ENCODE results near the gene CNGA2. TPM values are rescaled to one million over a fixed set of nuclear protein-coding genes. Genes with fewer than 3 reads are reported as not detected.

Gene CNGA2
- total and polyA plus RNA-seq, 10 of the 15 experiments (the other 5 are each of a cell fraction or from before 2014, with no cell fraction given): not detected

GRCh38 chrX:151702741-151703340 lies 31.7 kb upstream of the CNGA2 start (continued):
- TF ChIP-seq, protein P1, sequence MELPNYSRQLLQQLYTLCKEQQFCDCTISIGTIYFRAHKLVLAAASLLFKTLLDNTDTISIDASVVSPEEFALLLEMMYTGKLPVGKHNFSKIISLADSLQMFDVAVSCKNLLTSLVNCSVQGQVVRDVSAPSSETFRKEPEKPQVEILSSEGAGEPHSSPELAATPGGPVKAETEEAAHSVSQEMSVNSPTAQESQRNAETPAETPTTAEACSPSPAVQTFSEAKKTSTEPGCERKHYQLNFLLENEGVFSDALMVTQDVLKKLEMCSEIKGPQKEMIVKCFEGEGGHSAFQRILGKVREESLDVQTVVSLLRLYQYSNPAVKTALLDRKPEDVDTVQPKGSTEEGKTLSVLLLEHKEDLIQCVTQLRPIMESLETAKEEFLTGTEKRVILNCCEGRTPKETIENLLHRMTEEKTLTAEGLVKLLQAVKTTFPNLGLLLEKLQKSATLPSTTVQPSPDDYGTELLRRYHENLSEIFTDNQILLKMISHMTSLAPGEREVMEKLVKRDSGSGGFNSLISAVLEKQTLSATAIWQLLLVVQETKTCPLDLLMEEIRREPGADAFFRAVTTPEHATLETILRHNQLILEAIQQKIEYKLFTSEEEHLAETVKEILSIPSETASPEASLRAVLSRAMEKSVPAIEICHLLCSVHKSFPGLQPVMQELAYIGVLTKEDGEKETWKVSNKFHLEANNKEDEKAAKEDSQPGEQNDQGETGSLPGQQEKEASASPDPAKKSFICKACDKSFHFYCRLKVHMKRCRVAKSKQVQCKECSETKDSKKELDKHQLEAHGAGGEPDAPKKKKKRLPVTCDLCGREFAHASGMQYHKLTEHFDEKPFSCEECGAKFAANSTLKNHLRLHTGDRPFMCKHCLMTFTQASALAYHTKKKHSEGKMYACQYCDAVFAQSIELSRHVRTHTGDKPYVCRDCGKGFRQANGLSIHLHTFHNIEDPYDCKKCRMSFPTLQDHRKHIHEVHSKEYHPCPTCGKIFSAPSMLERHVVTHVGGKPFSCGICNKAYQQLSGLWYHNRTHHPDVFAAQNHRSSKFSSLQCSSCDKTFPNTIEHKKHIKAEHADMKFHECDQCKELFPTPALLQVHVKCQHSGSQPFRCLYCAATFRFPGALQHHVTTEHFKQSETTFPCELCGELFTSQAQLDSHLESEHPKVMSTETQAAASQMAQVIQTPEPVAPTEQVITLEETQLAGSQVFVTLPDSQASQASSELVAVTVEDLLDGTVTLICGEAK (IDR thresholded peaks at IDR 0.05; ENCODE audit: borderline replicate concordance): no peak
- TF ChIP-seq NRF1 (conservative IDR thresholded peaks at IDR 0.05; ENCODE audit: low read depth, low read length) (no peak), STAT3 (IDR thresholded peaks at IDR 0.05; ENCODE audit: low read depth, low read length) (no peak), MEF2A (IDR thresholded peaks at IDR 0.05; ENCODE audit: insufficient read depth, low read depth, low read length) (no peak), CHD4 (IDR thresholded peaks at IDR 0.05) (no peak), EED (IDR thresholded peaks at IDR 0.05; ENCODE audit: low read depth) (no peak), HSF1 (IDR thresholded peaks at IDR 0.05; ENCODE audit: low read depth, low read length) (no peak)

- no TSS peak for BruUV-seq (replicated peaks)
- CTCF ChIA-PET: no interaction called here
- FAIRE-seq (no peak), DNase-seq (ENCODE audit: low read depth, low spot score) (no peak), ATAC-seq (no peak)
- H3K4me2 ChIP-seq (ENCODE audit: control insufficient read depth, insufficient read depth): no peak overlapping the region
- no peaks in the 10 kb centered on the region for H3K79me2 ChIP-seq (ENCODE audit: control insufficient read depth, insufficient read depth, low read length)
- no peaks in the 10 kb centered on the region for H3K36me3 ChIP-seq (ENCODE audit: control insufficient read depth in 2 of 2, insufficient read depth in 2 of 2, low read length in 1 of 2)
- WGBS (ENCODE audit: insufficient coverage, insufficient replicate concordance, low lambda C conversion rate, missing lambda C conversion rate): 30% methylated on average over 7 of the region's 7 CpGs
- no peak overlapping the region for H2AFZ ChIP-seq (ENCODE audit: control insufficient read depth, low read depth, low read length)
- no peaks in the 10 kb centered on the region for H3K9me3 ChIP-seq (replicated peaks; ENCODE audit: control insufficient read depth, insufficient read depth, low read length)
- SMC1A ChIA-PET (ENCODE audit: uncharacterized antibody, unreplicated experiment): no interaction called here
- POLR2A ChIA-PET: no interaction called here
- H3K4me1 ChIP-seq (ENCODE audit: control insufficient read depth, insufficient read depth, low read length): no peaks in the 10 kb centered on the region
- H3K27ac ChIP-seq (ENCODE audit: control insufficient read depth, insufficient read depth): no peak overlapping the region
- RAD21 ChIA-PET (ENCODE audit: unreplicated experiment): no interaction called here
- intact Hi-C loops (cut with micrococcal nuclease; ENCODE audit: unreplicated experiment) (no loop called here), in situ Hi-C loops (cut with MboI) (no loop called here)
- no peak overlapping the region for H3K9ac ChIP-seq (ENCODE audit: control insufficient read depth, insufficient read depth, low read length)
- no peaks in the 10 kb centered on the region for H3K27me3 ChIP-seq (replicated peaks in 1 of 2; ENCODE audit: control insufficient read depth in 2 of 2, insufficient read depth in 2 of 2, low read length in 1 of 2)
- H4K20me1 ChIP-seq (ENCODE audit: control insufficient read depth, insufficient read depth): no peaks in the 10 kb centered on the region
- no peak overlapping the region for H3K4me3 ChIP-seq
- TF ChIP-seq, protein P2, sequence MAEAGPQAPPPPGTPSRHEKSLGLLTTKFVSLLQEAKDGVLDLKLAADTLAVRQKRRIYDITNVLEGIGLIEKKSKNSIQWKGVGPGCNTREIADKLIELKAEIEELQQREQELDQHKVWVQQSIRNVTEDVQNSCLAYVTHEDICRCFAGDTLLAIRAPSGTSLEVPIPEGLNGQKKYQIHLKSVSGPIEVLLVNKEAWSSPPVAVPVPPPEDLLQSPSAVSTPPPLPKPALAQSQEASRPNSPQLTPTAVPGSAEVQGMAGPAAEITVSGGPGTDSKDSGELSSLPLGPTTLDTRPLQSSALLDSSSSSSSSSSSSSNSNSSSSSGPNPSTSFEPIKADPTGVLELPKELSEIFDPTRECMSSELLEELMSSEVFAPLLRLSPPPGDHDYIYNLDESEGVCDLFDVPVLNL (IDR thresholded peaks at IDR 0.05; ENCODE audit: low read depth, low read length): no peak
- TF ChIP-seq RUNX3 (IDR thresholded peaks at IDR 0.05; ENCODE audit: low read length) (no peak), NR2F1 (conservative IDR thresholded peaks at IDR 0.05) (no peak), EED (IDR thresholded peaks at IDR 0.05; ENCODE audit: low read depth) (no peak), SMAD1 (IDR thresholded peaks at IDR 0.05; ENCODE audit: low read depth, partially characterized antibody) (no peak), SMAD5 (IDR thresholded peaks at IDR 0.05; ENCODE audit: low read depth) (no peak), CREB1 (IDR thresholded peaks at IDR 0.05; ENCODE audit: low read depth) (no peak)
- TF ChIP-seq, protein P3, sequence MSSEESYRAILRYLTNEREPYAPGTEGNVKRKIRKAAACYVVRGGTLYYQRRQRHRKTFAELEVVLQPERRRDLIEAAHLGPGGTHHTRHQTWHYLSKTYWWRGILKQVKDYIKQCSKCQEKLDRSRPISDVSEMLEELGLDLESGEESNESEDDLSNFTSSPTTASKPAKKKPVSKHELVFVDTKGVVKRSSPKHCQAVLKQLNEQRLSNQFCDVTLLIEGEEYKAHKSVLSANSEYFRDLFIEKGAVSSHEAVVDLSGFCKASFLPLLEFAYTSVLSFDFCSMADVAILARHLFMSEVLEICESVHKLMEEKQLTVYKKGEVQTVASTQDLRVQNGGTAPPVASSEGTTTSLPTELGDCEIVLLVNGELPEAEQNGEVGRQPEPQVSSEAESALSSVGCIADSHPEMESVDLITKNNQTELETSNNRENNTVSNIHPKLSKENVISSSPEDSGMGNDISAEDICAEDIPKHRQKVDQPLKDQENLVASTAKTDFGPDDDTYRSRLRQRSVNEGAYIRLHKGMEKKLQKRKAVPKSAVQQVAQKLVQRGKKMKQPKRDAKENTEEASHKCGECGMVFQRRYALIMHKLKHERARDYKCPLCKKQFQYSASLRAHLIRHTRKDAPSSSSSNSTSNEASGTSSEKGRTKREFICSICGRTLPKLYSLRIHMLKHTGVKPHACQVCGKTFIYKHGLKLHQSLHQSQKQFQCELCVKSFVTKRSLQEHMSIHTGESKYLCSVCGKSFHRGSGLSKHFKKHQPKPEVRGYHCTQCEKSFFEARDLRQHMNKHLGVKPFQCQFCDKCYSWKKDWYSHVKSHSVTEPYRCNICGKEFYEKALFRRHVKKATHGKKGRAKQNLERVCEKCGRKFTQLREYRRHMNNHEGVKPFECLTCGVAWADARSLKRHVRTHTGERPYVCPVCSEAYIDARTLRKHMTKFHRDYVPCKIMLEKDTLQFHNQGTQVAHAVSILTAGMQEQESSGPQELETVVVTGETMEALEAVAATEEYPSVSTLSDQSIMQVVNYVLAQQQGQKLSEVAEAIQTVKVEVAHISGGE (CRISPR knock-in tag; IDR thresholded peaks at IDR 0.05): no peak
These were observed 31.1 kb upstream of the CNGA2 start for GRCh38 chrX:151703487-151703886.

Measured in GM12878 (cell line).